Neural cell (in vitro differentiated cells): ENCODE measurements around the gene FOCAD. TPM values are rescaled to one million over a fixed set of nuclear protein-coding genes. Genes with fewer than 3 reads are reported as not detected.

Experiments
- H2AFZ ChIP-seq: fragments of 200-600, 300-800 bp; sonication (generic), shearing (Covaris generic); 2 replicates; pipeline ENCODE4 v1.6.0; 2014; ENCODE audit warnings: low read depth, mild to moderate bottlenecking, antibody characterized with exemption, low read length, moderate library complexity
- H3F3A ChIP-seq: fragments of 200-600 bp; shearing (Covaris generic); 2 replicates; pipeline ENCODE4 v1.6.1; 2016; ENCODE audit warnings: mild to moderate bottlenecking, moderate library complexity, mixed read lengths, antibody characterized with exemption, low read length; ENCODE audit not compliant: insufficient read depth, poor library complexity, severe bottlenecking
- H3K27ac ChIP-seq: fragments of 200-600, 300-800 bp; sonication (generic), shearing (Covaris generic); 2 replicates; pipeline ENCODE4 v1.5.1; 2014; ENCODE audit warnings: mild to moderate bottlenecking, low read length, moderate library complexity
- H3K27me3 ChIP-seq: fragments of 300-800, 200-600 bp; sonication (generic), shearing (Covaris generic); 2 replicates; pipeline ENCODE4 v1.6.0; 2014; ENCODE audit warnings: mild to moderate bottlenecking, low read depth, low read length, moderate library complexity; ENCODE audit not compliant: insufficient read depth
- H3K36me3 ChIP-seq: fragments of 300-800, 200-600 bp; sonication (generic), shearing (Covaris generic); 2 replicates; pipeline ENCODE4 v1.5.1; 2014; ENCODE audit warnings: mild to moderate bottlenecking, antibody characterized with exemption, low read length, moderate library complexity; ENCODE audit not compliant: insufficient read depth
- H3K4me2 ChIP-seq: fragments of 300-800, 200-600 bp; sonication (generic), shearing (Covaris generic); 2 replicates; pipeline ENCODE4 v1.6.0; 2014; ENCODE audit warnings: mild to moderate bottlenecking, low read length
- H3K4me3 ChIP-seq: fragments of 300-800, 200-600 bp; sonication (generic), shearing (Covaris generic); 2 replicates; pipeline ENCODE4 v1.5.1; 2014; ENCODE audit warnings: mild to moderate bottlenecking, low read length, moderate library complexity
- H3K79me2 ChIP-seq: fragments of 200-600 bp; shearing (Covaris generic); replicated peaks from 2 replicates; pipeline ENCODE4 v1.6.0; 2014; ENCODE audit warnings: mild to moderate bottlenecking, low read length, moderate library complexity; ENCODE audit not compliant: insufficient read depth
- H3K9ac ChIP-seq: fragments of 300-800, 200-600 bp; sonication (generic), shearing (Covaris generic); 2 replicates; pipeline ENCODE4 v1.6.1; 2016; ENCODE audit warnings: mild to moderate bottlenecking, low read length, mixed read lengths
- H3K9me2 ChIP-seq: fragments of 200-600 bp; shearing (Covaris generic); 2 replicates; pipeline ENCODE4 v1.6.1; 2016; ENCODE audit warnings: mild to moderate bottlenecking, low read length, mixed read lengths; ENCODE audit not compliant: insufficient read depth
- H3K9me3 ChIP-seq: fragments of 200-600, 300-800 bp; sonication (generic), shearing (Covaris generic); 2 replicates; pipeline ENCODE4 v1.6.1; 2016; ENCODE audit warnings: mild to moderate bottlenecking, mixed run types, low read length, moderate library complexity, mixed read lengths
- H4K20me1 ChIP-seq: fragments of 200-600 bp; shearing (Covaris generic); 2 replicates; pipeline ENCODE4 v1.6.1; 2016; ENCODE audit warnings: mild to moderate bottlenecking, mixed run types; ENCODE audit not compliant: insufficient read depth
- EP300 ChIP-seq: fragments of 450-650 bp; conservative IDR thresholded peaks from 2 replicates; pipeline ENCODE4 v1.6.1; 2014; ENCODE audit warnings: antibody characterized with exemption, mild to moderate bottlenecking, moderate library complexity; ENCODE audit not compliant: poor library complexity, severe bottlenecking
- EZH2 ChIP-seq: fragments of 200-600, 300-800 bp; shearing (Covaris generic), sonication (generic); IDR thresholded peaks from 2 replicates; pipeline ENCODE4 v1.6.1; 2014; ENCODE audit warnings: antibody characterized with exemption, low read length, borderline replicate concordance, mild to moderate bottlenecking; ENCODE audit not compliant: insufficient read depth, poor library complexity, severe bottlenecking
- MXI1 ChIP-seq: fragments of 450-650 bp; conservative IDR thresholded peaks from 2 replicates; pipeline ENCODE4 v1.6.1; 2014; ENCODE audit warnings: antibody characterized with exemption, mild to moderate bottlenecking; ENCODE audit not compliant: poor library complexity, severe bottlenecking
- POLR2AphosphoS5 ChIP-seq: IDR thresholded peaks from 2 replicates; pipeline ENCODE4 v1.6.1; 2012
- RAD21 ChIP-seq: fragments of 450-650 bp; conservative IDR thresholded peaks from 2 replicates; pipeline ENCODE4 v1.6.1; 2014; ENCODE audit warnings: antibody characterized with exemption, mild to moderate bottlenecking, moderate library complexity
- SMC3 ChIP-seq: fragments of 450-650 bp; conservative IDR thresholded peaks from 2 replicates; pipeline ENCODE4 v1.6.1; 2014; ENCODE audit warnings: antibody characterized with exemption, mild to moderate bottlenecking, moderate library complexity; ENCODE audit not compliant: poor library complexity
- TAF1 ChIP-seq: IDR thresholded peaks from 2 replicates; pipeline ENCODE4 v1.6.1; 2012; ENCODE audit warnings: low read depth
- polyA plus RNA-seq: library from polyadenylated mRNA; depleted of rRNA; stranded (reverse); fragments of >200 nt; gene quantifications from 2 replicates; pipeline ENCODE4 v1.2.3, GENCODE V29; 2014
- TF ChIP-seq, protein P1 (sequence below): fragments of 450-650 bp; IDR thresholded peaks from 2 replicates; pipeline ENCODE4 v1.5.1; 2014; ENCODE audit warnings: antibody characterized with exemption, mild to moderate bottlenecking, moderate library complexity; ENCODE audit not compliant: poor library complexity, severe bottlenecking
- TF ChIP-seq, protein P2 (sequence below): IDR thresholded peaks from 2 replicates; pipeline ENCODE4 v1.6.1; 2012; ENCODE audit warnings: borderline replicate concordance

Gene FOCAD
- polyA plus RNA-seq, 1 donor from 2014 or later = 23.5 TPM

DNA sequence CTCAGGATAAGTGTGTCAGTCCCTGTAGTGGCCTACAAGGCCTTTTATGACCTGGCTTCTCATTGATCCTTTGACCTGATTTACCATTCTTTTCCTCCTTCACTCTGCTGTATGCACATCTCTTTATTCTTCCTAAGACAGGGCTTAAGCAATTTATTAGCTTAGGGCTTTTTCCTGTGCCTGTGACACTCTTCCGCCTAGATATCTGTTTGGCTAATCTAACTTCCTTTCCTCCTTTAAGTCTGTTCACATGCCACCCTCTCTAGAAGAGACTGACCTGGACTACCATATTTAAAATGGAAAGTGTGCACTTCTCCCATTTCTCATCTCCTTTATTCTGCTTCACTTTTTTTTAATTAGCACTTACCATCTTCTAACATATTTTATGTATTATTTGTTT is 29.1 kb downstream of the FOCAD start:
- no peaks in the 10 kb centered on the region for H3K9me3 ChIP-seq
- H3K79me2 ChIP-seq = peaks cover 4% of the 10 kb centered on the region
- no peaks in the 10 kb centered on the region for H3K9me2 ChIP-seq
- no peak overlapping the region for H3K4me3 ChIP-seq
- no peaks in the 10 kb centered on the region for H3F3A ChIP-seq
- no peaks in the 10 kb centered on the region for H4K20me1 ChIP-seq
- H3K27me3 ChIP-seq = no peaks in the 10 kb centered on the region
- H3K9ac ChIP-seq = no peak overlapping the region
- H3K4me2 ChIP-seq = no peak overlapping the region
- no peak overlapping the region for H3K27ac ChIP-seq
- TF ChIP-seq EP300 (no peak), TAF1 (no peak), SMC3 (no peak), EZH2 (no peak), MXI1 (no peak)
- TF ChIP-seq, protein P1, sequence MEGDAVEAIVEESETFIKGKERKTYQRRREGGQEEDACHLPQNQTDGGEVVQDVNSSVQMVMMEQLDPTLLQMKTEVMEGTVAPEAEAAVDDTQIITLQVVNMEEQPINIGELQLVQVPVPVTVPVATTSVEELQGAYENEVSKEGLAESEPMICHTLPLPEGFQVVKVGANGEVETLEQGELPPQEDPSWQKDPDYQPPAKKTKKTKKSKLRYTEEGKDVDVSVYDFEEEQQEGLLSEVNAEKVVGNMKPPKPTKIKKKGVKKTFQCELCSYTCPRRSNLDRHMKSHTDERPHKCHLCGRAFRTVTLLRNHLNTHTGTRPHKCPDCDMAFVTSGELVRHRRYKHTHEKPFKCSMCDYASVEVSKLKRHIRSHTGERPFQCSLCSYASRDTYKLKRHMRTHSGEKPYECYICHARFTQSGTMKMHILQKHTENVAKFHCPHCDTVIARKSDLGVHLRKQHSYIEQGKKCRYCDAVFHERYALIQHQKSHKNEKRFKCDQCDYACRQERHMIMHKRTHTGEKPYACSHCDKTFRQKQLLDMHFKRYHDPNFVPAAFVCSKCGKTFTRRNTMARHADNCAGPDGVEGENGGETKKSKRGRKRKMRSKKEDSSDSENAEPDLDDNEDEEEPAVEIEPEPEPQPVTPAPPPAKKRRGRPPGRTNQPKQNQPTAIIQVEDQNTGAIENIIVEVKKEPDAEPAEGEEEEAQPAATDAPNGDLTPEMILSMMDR = no peak
- no peak overlapping the region for H2AFZ ChIP-seq
- no peaks in the 10 kb centered on the region for H3K36me3 ChIP-seq

DNA sequence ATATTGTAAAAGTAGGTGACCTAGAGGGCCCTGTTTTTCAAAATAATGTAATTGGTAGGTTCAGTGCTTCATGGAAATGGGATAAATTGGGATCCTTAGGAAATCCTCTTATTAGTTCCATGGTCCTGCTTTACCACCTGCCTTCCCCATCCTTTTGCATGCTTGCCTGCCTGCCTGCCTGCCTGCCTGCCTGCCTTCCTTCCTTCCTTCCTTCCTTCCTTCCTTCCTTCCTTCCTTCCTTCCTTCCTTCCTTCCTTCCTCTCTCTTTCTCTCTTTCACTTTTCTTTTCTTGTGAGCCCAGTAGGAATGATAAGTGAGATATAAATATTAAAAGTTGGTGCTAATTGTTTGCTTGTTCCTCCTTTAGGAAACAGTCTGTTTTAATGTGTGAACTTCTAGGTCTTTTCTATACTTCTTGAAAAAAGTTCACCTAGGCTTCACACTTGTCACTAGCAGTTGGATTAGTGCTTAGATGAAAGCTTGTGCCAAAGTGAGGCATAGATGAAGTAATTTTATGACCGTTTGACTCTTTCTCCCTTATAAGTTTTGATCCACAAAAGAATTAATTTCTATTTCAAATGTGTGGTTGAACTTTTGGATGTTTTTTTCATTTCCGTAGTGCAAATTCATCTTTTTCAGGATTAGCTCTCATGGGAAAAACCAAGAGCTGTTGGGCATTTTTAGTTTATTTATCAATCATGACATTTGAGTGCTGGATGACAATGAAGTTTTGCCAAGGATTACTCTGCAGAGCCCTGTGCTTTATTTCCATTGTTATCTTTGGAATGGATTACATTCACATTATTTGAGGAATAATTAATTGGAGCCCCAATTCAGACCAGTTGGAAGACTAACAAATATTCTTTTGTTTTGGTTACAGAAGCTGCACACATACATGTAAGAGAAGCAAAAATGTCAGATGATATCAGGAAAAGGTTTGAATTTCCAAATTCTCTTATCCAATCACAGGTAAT is 30.7 kb downstream of the FOCAD start:
- H3F3A ChIP-seq = no peaks in the 10 kb centered on the region
- no peak overlapping the region for H3K4me2 ChIP-seq
- no peak overlapping the region for H3K9ac ChIP-seq
- H3K36me3 ChIP-seq = no peaks in the 10 kb centered on the region
- H3K27me3 ChIP-seq = no peaks in the 10 kb centered on the region
- no peaks in the 10 kb centered on the region for H3K9me2 ChIP-seq
- H3K27ac ChIP-seq = no peak overlapping the region
- no peak overlapping the region for H3K4me3 ChIP-seq
- TF ChIP-seq POLR2AphosphoS5 = no peak
- TF ChIP-seq RAD21 = no peak
- TF ChIP-seq, protein P1 = no peak
- TF ChIP-seq EP300 = no peak
- no peak for TF ChIP-seq TAF1
- no peak for TF ChIP-seq SMC3
- TF ChIP-seq, protein P2, sequence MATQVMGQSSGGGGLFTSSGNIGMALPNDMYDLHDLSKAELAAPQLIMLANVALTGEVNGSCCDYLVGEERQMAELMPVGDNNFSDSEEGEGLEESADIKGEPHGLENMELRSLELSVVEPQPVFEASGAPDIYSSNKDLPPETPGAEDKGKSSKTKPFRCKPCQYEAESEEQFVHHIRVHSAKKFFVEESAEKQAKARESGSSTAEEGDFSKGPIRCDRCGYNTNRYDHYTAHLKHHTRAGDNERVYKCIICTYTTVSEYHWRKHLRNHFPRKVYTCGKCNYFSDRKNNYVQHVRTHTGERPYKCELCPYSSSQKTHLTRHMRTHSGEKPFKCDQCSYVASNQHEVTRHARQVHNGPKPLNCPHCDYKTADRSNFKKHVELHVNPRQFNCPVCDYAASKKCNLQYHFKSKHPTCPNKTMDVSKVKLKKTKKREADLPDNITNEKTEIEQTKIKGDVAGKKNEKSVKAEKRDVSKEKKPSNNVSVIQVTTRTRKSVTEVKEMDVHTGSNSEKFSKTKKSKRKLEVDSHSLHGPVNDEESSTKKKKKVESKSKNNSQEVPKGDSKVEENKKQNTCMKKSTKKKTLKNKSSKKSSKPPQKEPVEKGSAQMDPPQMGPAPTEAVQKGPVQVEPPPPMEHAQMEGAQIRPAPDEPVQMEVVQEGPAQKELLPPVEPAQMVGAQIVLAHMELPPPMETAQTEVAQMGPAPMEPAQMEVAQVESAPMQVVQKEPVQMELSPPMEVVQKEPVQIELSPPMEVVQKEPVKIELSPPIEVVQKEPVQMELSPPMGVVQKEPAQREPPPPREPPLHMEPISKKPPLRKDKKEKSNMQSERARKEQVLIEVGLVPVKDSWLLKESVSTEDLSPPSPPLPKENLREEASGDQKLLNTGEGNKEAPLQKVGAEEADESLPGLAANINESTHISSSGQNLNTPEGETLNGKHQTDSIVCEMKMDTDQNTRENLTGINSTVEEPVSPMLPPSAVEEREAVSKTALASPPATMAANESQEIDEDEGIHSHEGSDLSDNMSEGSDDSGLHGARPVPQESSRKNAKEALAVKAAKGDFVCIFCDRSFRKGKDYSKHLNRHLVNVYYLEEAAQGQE = no peak
- no peak for TF ChIP-seq MXI1
- TF ChIP-seq EZH2 = no peak
- H2AFZ ChIP-seq = no peak overlapping the region
- no peaks in the 10 kb centered on the region for H3K9me3 ChIP-seq
- H3K79me2 ChIP-seq = peaks cover 4% of the 10 kb centered on the region
- H4K20me1 ChIP-seq = no peaks in the 10 kb centered on the region
